ENCODE results near the gene SLC13A4. TPM values are rescaled to one million over a fixed set of nuclear protein-coding genes. Genes with fewer than 3 reads are reported as not detected.

The SLC13A4 gene
- total RNA-seq, 1 donor = 0.36 TPM

- TF ChIP-seq CTCF (IDR thresholded peaks at IDR 0.05; ENCODE audit: extremely low read depth, low read depth, low read length) = no peak
- DNase-seq (ENCODE audit: insufficient read length, low spot score, missing footprints) = no peak
Measured at GRCh38 chr7:135729230-135729629, 1.2 kb upstream of the SLC13A4 start.

DNA sequence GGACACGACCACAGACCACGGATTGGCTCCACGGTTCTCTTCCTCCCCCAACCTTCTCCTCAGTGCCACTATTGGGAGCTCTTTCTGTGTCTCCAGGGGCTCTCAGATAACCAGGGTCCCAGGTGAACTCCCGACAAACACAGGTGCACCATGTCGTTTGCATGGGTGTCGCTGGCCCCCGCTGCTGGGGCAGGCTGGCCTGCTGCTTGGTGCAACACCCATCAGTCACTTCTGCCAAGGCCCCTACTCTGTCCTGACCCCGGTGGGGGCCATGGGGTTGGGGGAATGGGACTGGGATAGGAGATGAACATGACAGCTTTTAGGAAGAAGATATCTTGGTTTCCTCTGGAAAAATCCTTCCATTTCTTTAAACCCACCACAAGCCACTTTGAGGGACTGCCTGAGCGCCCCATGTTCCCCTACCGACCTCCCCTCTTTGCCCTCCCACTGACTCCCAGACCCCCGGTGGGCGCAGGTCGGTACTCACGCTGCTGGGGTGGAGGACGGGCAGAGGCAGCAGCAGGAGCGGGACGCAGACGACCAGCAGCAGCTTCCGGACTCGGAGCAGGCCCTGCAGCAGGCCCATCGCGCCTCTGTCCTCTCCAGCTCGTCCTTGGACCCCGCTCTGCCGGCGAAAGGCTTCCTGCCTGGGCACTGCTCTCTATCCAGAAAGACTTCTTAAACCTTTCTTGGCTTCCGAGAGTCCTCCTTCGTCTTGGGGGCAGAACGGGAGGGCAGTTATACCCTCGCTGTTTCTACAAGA, 894 bp downstream of the SLC13A4 start:
- DNase-seq (ENCODE audit: insufficient read length, low spot score, missing footprints) = no peak
- Histone ChIP-seq H3K4me3 (ENCODE audit: insufficient read depth, low read length) (no peak overlapping the region), H3K4me1 (ENCODE audit: insufficient read depth, low read length) (no peaks in the 10 kb centered on the region), H3K27ac (ENCODE audit: low read depth, low read length) (no peak overlapping the region), H3K79me2 (ENCODE audit: insufficient read depth, low read length) (peaks cover 2% of the 10 kb centered on the region), H3K27me3 (ENCODE audit: insufficient read depth, low read length) (no peaks in the 10 kb centered on the region), H3K4me2 (ENCODE audit: insufficient read depth, low read length) (no peak overlapping the region), H4K20me1 (ENCODE audit: insufficient read depth, low read length) (no peaks in the 10 kb centered on the region), H2AFZ (ENCODE audit: low read length) (no peak overlapping the region), H3K9me3 (ENCODE audit: low read depth, low read length) (no peaks in the 10 kb centered on the region), H3K36me3 (ENCODE audit: insufficient read depth, low read length) (no peaks in the 10 kb centered on the region)
- TF ChIP-seq CTCF (IDR thresholded peaks at IDR 0.05; ENCODE audit: extremely low read depth, low read depth, low read length) = no peak

More at GRCh38 chr7:135729230-135729629, 1.2 kb upstream of the SLC13A4 start:
- Histone ChIP-seq H2AFZ (ENCODE audit: low read length) (no peak overlapping the region), H3K4me3 (ENCODE audit: insufficient read depth, low read length) (no peak overlapping the region), H3K79me2 (ENCODE audit: insufficient read depth, low read length) (peaks cover 10% of the 10 kb centered on the region), H3K27ac (ENCODE audit: low read depth, low read length) (no peak overlapping the region), H3K9me3 (ENCODE audit: low read depth, low read length) (no peaks in the 10 kb centered on the region), H3K36me3 (ENCODE audit: insufficient read depth, low read length) (peaks cover 8% of the 10 kb centered on the region), H3K27me3 (ENCODE audit: insufficient read depth, low read length) (no peaks in the 10 kb centered on the region), H3K4me1 (ENCODE audit: insufficient read depth, low read length) (no peaks in the 10 kb centered on the region), H4K20me1 (ENCODE audit: insufficient read depth, low read length) (no peaks in the 10 kb centered on the region), H3K4me2 (ENCODE audit: insufficient read depth, low read length) (no peak overlapping the region)

DNA sequence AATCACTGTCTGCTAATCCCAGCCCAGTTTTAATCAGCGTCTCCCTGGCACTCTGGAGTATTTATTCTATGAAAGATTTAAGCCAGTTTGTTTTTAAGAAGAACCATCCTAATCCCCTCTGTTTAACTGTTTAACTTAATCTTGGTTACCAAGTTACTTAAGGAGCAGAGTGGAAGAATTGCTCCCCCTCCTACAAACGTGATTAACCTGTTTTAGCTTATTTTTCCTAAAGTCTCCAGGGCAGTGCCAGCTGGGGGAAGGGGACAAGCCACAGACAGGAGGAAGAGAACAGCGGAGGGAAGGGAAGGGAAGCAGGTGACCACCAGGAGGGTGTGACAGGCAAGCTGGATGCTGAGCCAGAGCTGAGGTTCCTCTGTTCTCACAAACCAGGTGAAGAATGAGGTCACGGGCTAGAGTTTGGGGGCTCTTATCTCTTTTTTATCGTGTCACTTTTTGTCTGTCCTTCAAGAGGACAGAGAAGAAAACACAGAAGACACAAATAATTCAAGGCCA, 1.7 kb downstream of the SLC13A4 start:
- H3K9me3 ChIP-seq (ENCODE audit: low read depth, low read length) = no peaks in the 10 kb centered on the region
- no peaks in the 10 kb centered on the region for H3K4me1 ChIP-seq (ENCODE audit: insufficient read depth, low read length)
- H2AFZ ChIP-seq (ENCODE audit: low read length) = no peak overlapping the region
- H4K20me1 ChIP-seq (ENCODE audit: insufficient read depth, low read length) = no peaks in the 10 kb centered on the region
- H3K27ac ChIP-seq (ENCODE audit: low read depth, low read length) = no peak overlapping the region
- no peaks in the 10 kb centered on the region for H3K36me3 ChIP-seq (ENCODE audit: insufficient read depth, low read length)
- DNase-seq (ENCODE audit: insufficient read length, low spot score, missing footprints) = no peak
- H3K4me2 ChIP-seq (ENCODE audit: insufficient read depth, low read length) = no peak overlapping the region
- peaks cover 2% of the 10 kb centered on the region for H3K79me2 ChIP-seq (ENCODE audit: insufficient read depth, low read length)
- TF ChIP-seq CTCF (IDR thresholded peaks at IDR 0.05; ENCODE audit: extremely low read depth, low read depth, low read length) = no peak
- no peaks in the 10 kb centered on the region for H3K27me3 ChIP-seq (ENCODE audit: insufficient read depth, low read length)
- no peak overlapping the region for H3K4me3 ChIP-seq (ENCODE audit: insufficient read depth, low read length)

DNA sequence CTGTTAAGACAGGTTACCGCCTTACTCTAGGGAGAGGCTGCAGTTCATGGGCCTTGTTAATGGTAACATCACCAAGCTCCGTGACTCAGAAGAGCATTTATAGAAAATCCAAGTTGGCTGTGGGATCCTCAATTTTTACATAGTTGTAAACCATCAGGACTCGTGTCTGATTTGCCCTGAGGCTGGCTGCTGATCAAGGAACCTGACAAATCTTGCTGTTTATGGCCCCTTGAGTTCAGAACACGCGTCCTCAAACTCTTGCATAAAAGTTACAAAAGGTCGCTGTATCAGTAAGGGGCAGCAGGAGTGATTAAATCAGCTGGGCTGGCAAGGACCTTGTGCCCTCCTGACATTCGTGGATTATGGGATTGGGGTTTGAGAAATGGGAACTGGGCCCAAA, 4.6 kb downstream of the SLC13A4 start:
- no peak for TF ChIP-seq CTCF (IDR thresholded peaks at IDR 0.05; ENCODE audit: extremely low read depth, low read depth, low read length)
- no peaks in the 10 kb centered on the region for H3K27me3 ChIP-seq (ENCODE audit: insufficient read depth, low read length)

More for the DNA sequence above, 4.6 kb downstream of the SLC13A4 start:
- no peak overlapping the region for H3K4me3 ChIP-seq (ENCODE audit: insufficient read depth, low read length)
- no peak overlapping the region for H2AFZ ChIP-seq (ENCODE audit: low read length)
- no peaks in the 10 kb centered on the region for H4K20me1 ChIP-seq (ENCODE audit: insufficient read depth, low read length)
- no peak overlapping the region for H3K27ac ChIP-seq (ENCODE audit: low read depth, low read length)
- no peak overlapping the region for H3K4me2 ChIP-seq (ENCODE audit: insufficient read depth, low read length)
- no peaks in the 10 kb centered on the region for H3K79me2 ChIP-seq (ENCODE audit: insufficient read depth, low read length)
- H3K9me3 ChIP-seq (ENCODE audit: low read depth, low read length) = no peaks in the 10 kb centered on the region
- no peaks in the 10 kb centered on the region for H3K4me1 ChIP-seq (ENCODE audit: insufficient read depth, low read length)
- no peaks in the 10 kb centered on the region for H3K36me3 ChIP-seq (ENCODE audit: insufficient read depth, low read length)
- DNase-seq (ENCODE audit: insufficient read length, low spot score, missing footprints) = no peak
